NCI-H146 treated with DMSO at 0.1 percent for 48 hours (cell line): Measurements from ENCODE around the gene NPHP4.
"Not testable (repeated sequence)": the region's sequence is repeated elsewhere in the genome, so short reads cannot be mapped to it uniquely, and the experiment has no call there.

ENCODE experiments used
- DNase-seq: peaks from one replicate; lab custom pipeline; 2025; ENCODE audit not compliant: unreplicated experiment; lab: John Stamatoyannopoulos, UW

Gene NPHP4

GRCh38 chr1:5896706-5897660 is 95.2 kb downstream of the NPHP4 start:
- DNase-seq = no peak

GRCh38 chr1:5895446-5896406 is 96.5 kb downstream of the NPHP4 start:
- no peak for DNase-seq

- not testable (repeated sequence) for DNase-seq
These were observed 98.4 kb downstream of the NPHP4 start for GRCh38 chr1:5893699-5894278.

GRCh38 chr1:5892329-5892728 is 99.9 kb downstream of the NPHP4 start:
- DNase-seq = no peak

- DNase-seq = no peak
These were observed 100.5 kb downstream of the NPHP4 start for GRCh38 chr1:5891736-5892135.

GRCh38 chr1:5891137-5891536 is 101.1 kb downstream of the NPHP4 start:
- no peak for DNase-seq

- no peak for DNase-seq
These were observed 101.7 kb downstream of the NPHP4 start for GRCh38 chr1:5890346-5891106.

GRCh38 chr1:5889901-5890300 is 102.3 kb downstream of the NPHP4 start:
- no peak for DNase-seq

- DNase-seq = no peak
These were observed 102.8 kb downstream of the NPHP4 start for GRCh38 chr1:5889462-5889861.

- no peak for DNase-seq
These were observed 103.5 kb downstream of the NPHP4 start for GRCh38 chr1:5888606-5889211.

- no peak for DNase-seq
These were observed 104.3 kb downstream of the NPHP4 start for GRCh38 chr1:5887971-5888361.

GRCh38 chr1:5887349-5887970 is 104.8 kb downstream of the NPHP4 start:
- no peak for DNase-seq

- DNase-seq = no peak
These were observed 105.5 kb downstream of the NPHP4 start for GRCh38 chr1:5886541-5887348.

- DNase-seq = no peak
These were observed 106.1 kb downstream of the NPHP4 start for GRCh38 chr1:5886140-5886483.

- no peak for DNase-seq
These were observed 106.6 kb downstream of the NPHP4 start for GRCh38 chr1:5885471-5886139.

- no peak for DNase-seq
These were observed 108.1 kb downstream of the NPHP4 start for GRCh38 chr1:5884110-5884509.

GRCh38 chr1:5883129-5884048 is 108.8 kb downstream of the NPHP4 start:
- no peak for DNase-seq
